Measurements from ENCODE around the gene RIPOR3. TPM values are rescaled to one million over a fixed set of nuclear protein-coding genes. Genes with fewer than 3 reads are reported as not detected.

RIPOR3 gene
- total RNA-seq, 4 donors from 2014 or later = 1.8 to 12.7 (median 4.9) TPM

GRCh38 chr20:50632236-50632635 lies 59.1 kb downstream of the RIPOR3 start:
- TF ChIP-seq POLR2A (IDR thresholded peaks at IDR 0.05) (no peak), CTCF (IDR thresholded peaks at IDR 0.05) (no peak)
- DNase-seq (ENCODE audit: low spot score in 2 of 2) = no peak
- WGBS, 2 donors = 85 to 86% methylated on average over 7 of the region's 7 CpGs
- intact Hi-C loops (cut with DNase I; ENCODE audit: low total_unique reads) = no loop called here
- no peak overlapping the region for H3K4me3 ChIP-seq (ENCODE audit: low read depth, poor library complexity, severe bottlenecking)

GRCh38 chr20:50630578-50631263 lies 60.6 kb downstream of the RIPOR3 start:
- no peak overlapping the region for H3K4me3 ChIP-seq (ENCODE audit: low read depth, poor library complexity, severe bottlenecking)
- intact Hi-C loops (cut with DNase I; ENCODE audit: low total_unique reads) = no loop called here
- no peak for DNase-seq (ENCODE audit: low spot score in 2 of 2)
- no peak for TF ChIP-seq CTCF (IDR thresholded peaks at IDR 0.05)
- no peak for TF ChIP-seq POLR2A (IDR thresholded peaks at IDR 0.05)
- WGBS, 2 donors = 92 to 93% methylated on average over 15 to 21 of the region's 21 CpGs

GRCh38 chr20:50629670-50630045 lies 61.7 kb downstream of the RIPOR3 start:
- WGBS, 2 donors = 72 to 87% methylated on average over 6 to 7 of the region's 7 CpGs
- DNase-seq (ENCODE audit: low spot score in 2 of 2) = no peak
- H3K4me3 ChIP-seq (ENCODE audit: low read depth, poor library complexity, severe bottlenecking) = no peak overlapping the region
- intact Hi-C loops (cut with DNase I; ENCODE audit: low total_unique reads) = no loop called here
- TF ChIP-seq POLR2A (IDR thresholded peaks at IDR 0.05) = no peak
- TF ChIP-seq CTCF (IDR thresholded peaks at IDR 0.05) = no peak

- TF ChIP-seq CTCF (IDR thresholded peaks at IDR 0.05) (no peak), POLR2A (IDR thresholded peaks at IDR 0.05) (no peak)
- H3K4me3 ChIP-seq (ENCODE audit: low read depth, poor library complexity, severe bottlenecking) = no peak overlapping the region
- DNase-seq (ENCODE audit: low spot score in 2 of 2) = no peak
- intact Hi-C loops (cut with DNase I; ENCODE audit: low total_unique reads) = no loop called here
- 76 to 81% methylated on average over 13 to 16 of the region's 16 CpGs for WGBS, 2 donors
Observed at GRCh38 chr20:50628853-50629669, 62.3 kb downstream of the RIPOR3 start.

- no peak for TF ChIP-seq CTCF (IDR thresholded peaks at IDR 0.05)
- no peak for TF ChIP-seq POLR2A (IDR thresholded peaks at IDR 0.05)
- H3K4me3 ChIP-seq (ENCODE audit: low read depth, poor library complexity, severe bottlenecking) = no peak overlapping the region
- 78% methylated on average over 11 of the region's 11 CpGs for WGBS, 2 donors
- intact Hi-C loops (cut with DNase I; ENCODE audit: low total_unique reads) = no loop called here
- DNase-seq (ENCODE audit: low spot score in 2 of 2) = no peak
Observed at GRCh38 chr20:50628332-50628731, 63.0 kb downstream of the RIPOR3 start.

All from lower leg skin (tissue), 4 donors.